RKO (cell line): Measurements from ENCODE around the gene RSAD1.
A peak's percentile ranks its signal among the peaks of the same experiment; 100 is the strongest.

Experiments used
- DNase-seq: peaks from one replicate; pipeline ENCODE4 v3.0.0-alpha.2; 2016; ENCODE audit warnings: low spot score

The RSAD1 gene

GRCh38 chr17:50495217-50495823, 16.7 kb downstream of the RSAD1 start:
- DNase-seq = no peak

GRCh38 chr17:50495918-50496317, 17.3 kb downstream of the RSAD1 start:
- peak; percentile 46 for DNase-seq

GRCh38 chr17:50498021-50498874, 19.6 kb downstream of the RSAD1 start:
- no peak for DNase-seq

- DNase-seq = no peak
These were observed 20.6 kb downstream of the RSAD1 start for GRCh38 chr17:50499270-50499669.

- no peak for DNase-seq
These were observed 21.1 kb downstream of the RSAD1 start for GRCh38 chr17:50499721-50500120.

- peak; percentile 46 for DNase-seq
These were observed 22.4 kb downstream of the RSAD1 start for GRCh38 chr17:50501054-50501453.

- DNase-seq = no peak
These were observed 23.8 kb downstream of the RSAD1 start for GRCh38 chr17:50502301-50502990.

GRCh38 chr17:50505591-50506130, 27.0 kb downstream of the RSAD1 start:
- DNase-seq = no peak

- DNase-seq = no peak
These were observed 27.6 kb downstream of the RSAD1 start for GRCh38 chr17:50506298-50506697.

- DNase-seq = no peak
These were observed 29.4 kb downstream of the RSAD1 start, which contains the start of gene MYCBPAP for GRCh38 chr17:50507871-50508572. Gene MYCBPAP (plus strand): TSS chr17:50508439. CDS start chr17:50508675, 236 bp downstream.

GRCh38 chr17:50508573-50509460, 30.2 kb downstream of the RSAD1 start:
- no peak for DNase-seq

- DNase-seq = no peak
These were observed 32.4 kb downstream of the RSAD1 start for GRCh38 chr17:50511058-50511457.

GRCh38 chr17:50513495-50513894, 34.8 kb downstream of the RSAD1 start:
- DNase-seq = no peak

- no peak for DNase-seq
These were observed 35.7 kb downstream of the RSAD1 start for GRCh38 chr17:50514388-50514787.

- DNase-seq = no peak
These were observed 36.5 kb downstream of the RSAD1 start for GRCh38 chr17:50514936-50515702.

GRCh38 chr17:50517011-50517410, 38.4 kb downstream of the RSAD1 start:
- DNase-seq = no peak

- DNase-seq = no peak
These were observed 39.1 kb downstream of the RSAD1 start for GRCh38 chr17:50517504-50518383.

- no peak for DNase-seq
These were observed 39.8 kb downstream of the RSAD1 start for GRCh38 chr17:50518384-50519023.
